Left lung (tissue), 10 donors: ENCODE data around the gene ADH4. TPM values are rescaled to one million over a fixed set of nuclear protein-coding genes. Genes with fewer than 3 reads are reported as not detected.

Experiments used
- ATAC-seq: fragments of 200-7000 bp; cut with Tn5 transposase; one replicate; pipeline ENCODE4 v1.9.1; 2020; ENCODE audit warnings: moderate library complexity
- DNase-seq, 4 donors: peaks; one replicate each; pipeline ENCODE4 v3.0.0-alpha.2; 2013 to 2020
- H3K27ac ChIP-seq, 2 donors: fragments of 200-600 bp; sonication (generic) in 1 of 2; one replicate each; pipeline versions ENCODE4 v1.5.0 to v1.8.0; 2020 to 2021
- H3K27me3 ChIP-seq, 2 donors: fragments of 200-600 bp; sonication (generic) in 1 of 2; one replicate each; pipeline versions ENCODE4 v1.5.0 to v1.8.0; 2020 to 2021
- H3K36me3 ChIP-seq, 2 donors: fragments of 200-600 bp; sonication (generic) in 1 of 2; one replicate each; pipeline versions ENCODE4 v1.5.0 to v1.8.0; 2020 to 2021
- H3K4me1 ChIP-seq, 2 donors: fragments of 200-600 bp; one replicate each; pipeline ENCODE4 v1.8.0; 2021
- H3K4me3 ChIP-seq, 2 donors: fragments of 200-600 bp; sonication (generic) in 1 of 2; one replicate each; pipeline versions ENCODE4 v1.5.0 to v1.8.0; 2020 to 2021; ENCODE audit warnings: mild to moderate bottlenecking in 1 of 2
- H3K9me3 ChIP-seq, 2 donors: fragments of 200-600 bp; sonication (generic) in 1 of 2; one replicate each; pipeline versions ENCODE4 v1.5.0 to v1.8.0; 2020 to 2021
- intact Hi-C, 2 donors: fragments of 100-400 bp; cut with DNase I; formaldehyde crosslinking; loops; one replicate each; pipeline versions ENCODE4 v1.11.2 to v1.14.2; 2022
- polyA plus RNA-seq, 6 donors: library from polyadenylated mRNA; unstranded; fragments of 120-200 nt; gene quantifications; one replicate each; pipeline ENCODE4 v1.2.1, GENCODE V29; 2013; ENCODE audit not compliant: insufficient read length in 6 of 6
- total RNA-seq, 2 donors: library from RNA; stranded (reverse); fragmentation: NEBNext Ultra II Directional; extraction: Animal tissue kit (Norgen Biotek cat#: 25700); gene quantifications; one replicate each; pipeline ENCODE4 v1.2.1, GENCODE V29; 2021
- TF ChIP-seq, protein P1 (sequence below), 2 donors: fragments of 200-600 bp; sonication (generic) in 1 of 2; IDR thresholded peaks; one replicate each; pipeline versions ENCODE4 v1.5.0 to v1.8.0; 2021; ENCODE audit warnings: antibody characterized with exemption in 2 of 2
- donor health status: DM: no; HTN: yes; CAD: no.
- donor health status: DM: no; HTN: no; CAD: no.

The ADH4 gene
- total and polyA plus RNA-seq, 8 donors: 0.48 to 2.0 (median 1.5) TPM; not detected in 2

DNA sequence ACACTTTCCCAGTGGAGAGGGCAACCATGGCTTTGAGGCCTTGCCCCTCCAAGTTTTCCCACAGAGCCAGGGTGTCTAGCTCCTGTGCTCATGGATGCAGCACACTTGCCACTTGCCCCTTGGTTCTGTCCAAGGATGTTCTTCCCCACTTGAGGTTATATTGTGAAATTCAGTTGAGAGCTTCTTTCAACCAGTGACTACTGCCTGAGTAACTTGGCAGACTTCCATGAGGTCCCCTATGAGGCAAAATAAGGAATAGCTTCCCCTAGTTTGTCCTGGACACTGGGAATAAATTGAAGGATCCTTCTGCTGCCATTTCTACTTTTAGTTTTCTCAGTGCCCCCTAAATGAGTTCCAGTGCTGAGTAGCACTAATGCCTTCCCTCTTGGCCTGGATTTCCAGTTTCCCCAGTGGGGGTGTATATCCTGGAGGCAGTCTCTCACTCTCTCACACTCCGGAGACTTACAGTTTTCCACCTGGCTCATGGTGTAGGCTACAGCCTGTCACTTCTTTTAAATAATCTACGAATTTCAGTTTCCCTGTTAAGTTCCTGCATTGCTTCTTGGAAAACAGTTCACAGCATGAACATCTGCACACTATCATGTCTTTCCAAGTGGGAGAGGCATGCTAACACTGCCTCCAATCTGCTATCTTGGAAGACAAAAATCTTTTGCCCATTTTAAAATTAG is 36.4 kb upstream of the ADH4 start:
- DNase-seq (peak in 1 of 4 donors; percentile 52), ATAC-seq (no peak)
- Histone ChIP-seq H3K27ac (no peak overlapping the region), H3K4me1 (no peaks in the 10 kb centered on the region), H3K4me3 (no peak overlapping the region), H3K27me3 (no peaks in the 10 kb centered on the region), H3K36me3 (no peaks in the 10 kb centered on the region), H3K9me3 (peaks cover 0 to 28% of the 10 kb centered on the region in 2 donors)
- TF ChIP-seq, protein P1, sequence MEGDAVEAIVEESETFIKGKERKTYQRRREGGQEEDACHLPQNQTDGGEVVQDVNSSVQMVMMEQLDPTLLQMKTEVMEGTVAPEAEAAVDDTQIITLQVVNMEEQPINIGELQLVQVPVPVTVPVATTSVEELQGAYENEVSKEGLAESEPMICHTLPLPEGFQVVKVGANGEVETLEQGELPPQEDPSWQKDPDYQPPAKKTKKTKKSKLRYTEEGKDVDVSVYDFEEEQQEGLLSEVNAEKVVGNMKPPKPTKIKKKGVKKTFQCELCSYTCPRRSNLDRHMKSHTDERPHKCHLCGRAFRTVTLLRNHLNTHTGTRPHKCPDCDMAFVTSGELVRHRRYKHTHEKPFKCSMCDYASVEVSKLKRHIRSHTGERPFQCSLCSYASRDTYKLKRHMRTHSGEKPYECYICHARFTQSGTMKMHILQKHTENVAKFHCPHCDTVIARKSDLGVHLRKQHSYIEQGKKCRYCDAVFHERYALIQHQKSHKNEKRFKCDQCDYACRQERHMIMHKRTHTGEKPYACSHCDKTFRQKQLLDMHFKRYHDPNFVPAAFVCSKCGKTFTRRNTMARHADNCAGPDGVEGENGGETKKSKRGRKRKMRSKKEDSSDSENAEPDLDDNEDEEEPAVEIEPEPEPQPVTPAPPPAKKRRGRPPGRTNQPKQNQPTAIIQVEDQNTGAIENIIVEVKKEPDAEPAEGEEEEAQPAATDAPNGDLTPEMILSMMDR (IDR thresholded peaks at IDR 0.05): no peak
- intact Hi-C loops: no loop called here

DNA sequence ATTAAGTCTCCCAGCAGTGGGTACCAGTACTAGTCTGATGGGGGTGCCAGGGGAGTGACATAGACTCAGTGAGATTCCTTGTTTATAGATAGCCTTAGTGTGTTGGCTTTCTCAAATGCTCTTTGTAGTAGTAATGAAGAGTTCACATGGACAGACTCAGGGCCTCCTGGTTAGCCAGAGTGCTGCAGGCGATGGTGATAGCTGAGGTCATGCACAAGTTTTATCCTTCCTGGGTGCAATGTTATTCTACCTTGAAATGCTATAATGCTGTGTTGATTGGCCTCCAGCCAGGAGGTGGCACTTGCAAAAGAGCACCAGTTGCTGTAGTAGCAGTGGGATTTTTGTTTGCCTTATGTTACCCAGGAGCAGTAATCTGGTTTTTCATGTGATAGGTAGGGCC is 35.5 kb upstream of the ADH4 start:
- H3K36me3 ChIP-seq: no peaks in the 10 kb centered on the region
- ATAC-seq: no peak

DNA sequence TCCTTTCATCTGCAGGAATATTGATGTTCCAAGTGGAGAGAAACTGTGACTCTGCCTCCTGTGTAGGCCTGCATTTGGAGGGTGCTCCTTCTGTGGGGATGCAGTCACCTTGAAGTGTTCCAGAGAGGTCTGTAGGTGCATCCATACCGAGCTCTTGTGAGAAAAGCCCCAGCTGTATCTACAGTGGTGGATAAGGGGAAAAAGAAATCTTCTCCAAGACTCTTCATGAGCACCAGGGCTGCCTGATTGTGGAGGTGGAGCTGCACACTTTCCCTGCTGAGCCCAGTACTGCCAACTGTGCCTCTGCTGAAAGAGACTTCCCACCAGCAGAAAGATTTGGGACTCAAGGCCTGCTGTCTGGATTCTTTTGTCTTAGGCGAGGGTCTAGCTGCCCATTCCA is 35.1 kb upstream of the ADH4 start:
- peaks cover 0 to 24% of the 10 kb centered on the region in 2 donors for H3K9me3 ChIP-seq
- ATAC-seq (no peak), DNase-seq (no peak)
- no peaks in the 10 kb centered on the region for H3K4me1 ChIP-seq
- H3K27ac ChIP-seq: no peak overlapping the region
- TF ChIP-seq, protein P1 (IDR thresholded peaks at IDR 0.05): no peak
- no peak overlapping the region for H3K4me3 ChIP-seq
- no peaks in the 10 kb centered on the region for H3K36me3 ChIP-seq
- intact Hi-C loops: no loop called here
- no peaks in the 10 kb centered on the region for H3K27me3 ChIP-seq

More for the DNA sequence above, 35.5 kb upstream of the ADH4 start:
- TF ChIP-seq, protein P1 (IDR thresholded peaks at IDR 0.05): no peak
- H3K4me1 ChIP-seq: no peaks in the 10 kb centered on the region
- no peak for DNase-seq
- H3K27me3 ChIP-seq: no peaks in the 10 kb centered on the region
- peaks cover 0 to 26% of the 10 kb centered on the region in 2 donors for H3K9me3 ChIP-seq
- H3K4me3 ChIP-seq: no peak overlapping the region
- intact Hi-C loops: no loop called here
- H3K27ac ChIP-seq: no peak overlapping the region

DNA sequence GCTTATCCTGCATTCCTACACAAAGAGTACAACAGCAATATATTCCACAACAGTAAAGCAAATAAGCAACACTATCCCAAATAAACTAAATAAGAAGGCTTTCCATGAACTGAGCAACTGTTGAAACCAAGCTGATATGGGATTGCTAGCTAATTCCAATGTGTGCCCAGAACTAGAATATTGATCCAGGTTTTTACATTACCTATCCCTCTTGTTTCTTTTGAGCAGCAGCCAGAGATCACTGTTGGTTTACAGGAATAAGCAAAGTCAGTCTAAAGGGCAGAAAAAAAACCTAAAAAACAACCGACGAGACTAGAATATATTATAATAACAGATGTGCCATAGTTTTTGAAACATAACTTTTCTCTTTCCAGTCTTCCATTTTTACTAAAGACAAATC is 22.4 kb upstream of the ADH4 start:
- intact Hi-C loops: no loop called here
- Histone ChIP-seq H3K4me3 (no peak overlapping the region), H3K36me3 (no peaks in the 10 kb centered on the region), H3K4me1 (no peaks in the 10 kb centered on the region), H3K27ac (no peak overlapping the region), H3K9me3 (no peaks in the 10 kb centered on the region), H3K27me3 (no peaks in the 10 kb centered on the region)
- no peak for DNase-seq
- no peak for ATAC-seq
- TF ChIP-seq, protein P1 (IDR thresholded peaks at IDR 0.05): no peak

DNA sequence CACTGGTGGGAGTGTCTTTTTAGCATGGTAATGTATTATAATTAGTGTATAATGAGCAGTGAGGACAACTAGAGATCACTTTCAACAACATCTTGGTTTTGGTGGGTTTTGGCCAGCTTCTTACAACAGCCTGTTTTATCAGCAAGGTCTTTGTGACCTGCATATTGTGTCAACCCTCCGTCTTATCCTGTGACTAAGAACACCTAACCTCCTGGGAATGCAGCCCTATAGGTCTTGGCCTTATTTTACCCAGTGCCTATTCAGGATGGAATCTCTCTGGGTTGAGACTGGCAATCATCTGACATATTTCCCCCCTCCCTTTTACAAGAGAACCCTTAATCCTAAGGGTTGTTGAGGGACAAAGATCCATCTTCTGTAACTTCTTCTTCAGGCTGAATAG is 21.9 kb upstream of the ADH4 start:
- ATAC-seq: no peak

More for the DNA sequence above, 21.9 kb upstream of the ADH4 start:
- no peak for DNase-seq
- TF ChIP-seq, protein P1 (IDR thresholded peaks at IDR 0.05): no peak
- no peaks in the 10 kb centered on the region for H3K27me3 ChIP-seq
- H3K4me3 ChIP-seq: no peak overlapping the region
- no peak overlapping the region for H3K27ac ChIP-seq
- H3K9me3 ChIP-seq: no peaks in the 10 kb centered on the region
- no peaks in the 10 kb centered on the region for H3K4me1 ChIP-seq
- no peaks in the 10 kb centered on the region for H3K36me3 ChIP-seq
- intact Hi-C loops: no loop called here
